Activated CD8-positive, alpha-beta memory T cell treated with anti-CD3 and anti-CD28 coated beads for 1 hour (primary cell): ENCODE results near the gene ABCF2.
A peak's percentile ranks its signal among the peaks of the same experiment; 100 is the strongest.

ENCODE experiments used
- DNase-seq, 2 donors: peaks; one replicate each; pipeline ENCODE4 v3.0.0-alpha.2; 2020; ENCODE audit warnings: low read depth in 1 of 2; ENCODE audit errors: extremely low read depth in 1 of 2

Gene ABCF2

DNA sequence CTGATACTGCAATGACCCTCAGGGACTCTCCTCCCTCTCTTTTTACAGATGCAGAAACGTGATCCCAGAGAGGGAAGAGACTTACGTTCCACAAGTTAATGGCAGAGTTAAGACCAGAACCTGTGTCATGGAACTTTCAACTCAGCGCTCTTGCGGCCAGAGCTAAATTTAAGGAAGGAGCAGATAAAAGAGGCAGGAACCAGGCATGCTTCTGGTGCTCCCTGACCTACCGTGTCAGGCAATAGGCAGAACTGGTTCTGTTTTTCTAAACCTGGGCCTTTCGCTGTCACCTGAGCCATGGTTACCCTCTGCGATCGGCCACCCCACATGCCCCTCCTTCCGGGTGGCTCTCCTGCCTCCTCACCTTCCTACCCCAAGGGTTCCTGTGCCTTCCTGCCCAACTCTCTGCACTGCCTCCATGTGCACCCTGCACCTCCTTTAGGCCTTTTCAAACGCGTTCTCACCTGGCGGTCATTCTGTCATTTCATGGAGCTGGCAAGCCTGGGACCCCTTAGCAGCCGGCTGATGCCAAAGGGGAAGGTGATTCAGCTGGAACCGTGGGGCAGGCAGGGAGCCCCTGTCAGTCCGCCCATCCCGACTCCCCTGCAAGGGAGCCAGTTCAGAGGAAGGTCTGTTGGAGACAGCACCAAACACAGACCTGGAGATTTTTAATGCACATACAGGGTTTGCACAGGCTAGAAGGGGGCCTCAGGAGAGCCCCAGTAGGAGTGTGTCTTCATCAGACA, 51.8 kb downstream of the ABCF2 start:
- DNase-seq: no peak

DNA sequence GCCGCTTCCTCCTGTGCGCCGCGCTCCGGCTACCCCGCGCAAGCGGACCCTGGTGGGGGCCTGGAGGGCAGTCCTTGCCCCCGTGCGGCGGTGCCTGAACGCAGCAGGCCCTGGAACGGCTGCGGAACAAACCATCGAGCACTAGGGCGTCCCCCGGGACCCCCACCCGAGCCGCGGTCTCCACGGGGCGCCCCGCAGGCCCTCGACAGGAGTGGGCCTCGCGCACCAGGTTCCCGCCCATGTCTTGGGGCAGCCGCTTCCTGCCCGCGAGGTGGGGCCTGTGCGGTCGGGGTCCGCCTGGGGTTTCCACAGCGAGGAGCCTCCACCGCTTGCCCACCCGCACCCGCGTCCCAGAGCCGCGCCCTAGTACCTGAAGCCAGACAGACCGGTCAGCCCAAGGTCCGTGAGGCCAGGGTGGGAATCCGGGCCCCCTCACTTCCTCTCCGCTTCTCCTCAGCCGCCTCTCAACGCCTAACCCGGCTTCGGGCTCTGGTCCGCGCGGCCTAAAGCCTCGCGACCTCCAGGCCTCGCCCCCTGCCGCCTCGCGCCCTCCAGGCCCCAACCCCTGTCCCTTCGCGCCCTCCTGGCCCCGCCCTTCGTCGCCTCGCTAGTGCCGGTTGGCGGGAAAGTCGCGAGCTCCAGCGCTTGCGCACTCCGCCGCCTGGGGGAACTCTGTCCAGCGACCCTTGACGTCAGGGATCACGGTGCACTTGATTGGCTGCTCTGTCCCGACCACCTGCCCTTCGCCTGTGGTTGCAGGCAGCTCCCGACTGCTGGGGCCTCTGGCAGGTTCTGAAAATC, 52.6 kb downstream of the ABCF2 start:
- DNase-seq: no peak

DNA sequence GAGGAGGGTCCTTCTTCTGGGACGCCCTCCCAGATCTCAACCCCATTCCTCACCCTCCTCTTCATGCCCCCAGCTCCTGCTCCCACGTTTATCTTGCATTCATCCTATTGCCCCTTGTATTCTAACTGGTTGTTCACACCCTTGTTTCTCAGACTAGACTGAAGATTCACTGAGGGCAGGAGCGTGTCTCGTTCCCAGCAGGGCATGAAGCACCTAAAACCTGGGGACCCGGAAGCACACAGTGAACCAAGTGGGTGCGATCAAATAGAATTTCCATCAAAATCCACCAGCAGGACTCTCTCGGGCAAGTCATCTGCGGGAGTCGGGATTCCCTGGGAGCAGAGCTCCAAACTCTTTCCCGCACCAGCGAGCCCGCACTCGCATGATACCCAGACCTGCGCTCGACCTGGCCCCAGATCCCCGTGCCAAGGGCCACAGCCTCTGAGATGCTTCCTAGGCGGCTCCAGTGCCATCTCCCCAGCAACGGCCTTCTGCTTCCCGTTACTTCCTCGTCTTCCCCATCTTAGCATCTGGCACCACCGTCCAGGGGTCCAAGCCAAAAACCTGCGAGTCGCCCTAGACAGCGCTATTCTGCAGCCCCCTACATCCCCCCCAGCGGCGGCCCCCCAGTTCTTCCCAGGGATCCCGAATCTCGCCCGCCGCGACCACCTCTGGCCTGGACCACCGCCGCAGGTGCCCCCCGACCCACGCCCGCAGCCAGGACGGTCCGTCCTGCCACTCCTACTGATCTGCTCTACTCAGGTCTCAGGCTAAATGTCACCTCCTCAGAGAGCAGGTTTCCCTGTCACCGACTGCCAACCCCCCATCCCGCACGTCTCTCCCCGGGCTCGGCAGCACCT, 53.4 kb downstream of the ABCF2 start:
- no peak for DNase-seq

DNA sequence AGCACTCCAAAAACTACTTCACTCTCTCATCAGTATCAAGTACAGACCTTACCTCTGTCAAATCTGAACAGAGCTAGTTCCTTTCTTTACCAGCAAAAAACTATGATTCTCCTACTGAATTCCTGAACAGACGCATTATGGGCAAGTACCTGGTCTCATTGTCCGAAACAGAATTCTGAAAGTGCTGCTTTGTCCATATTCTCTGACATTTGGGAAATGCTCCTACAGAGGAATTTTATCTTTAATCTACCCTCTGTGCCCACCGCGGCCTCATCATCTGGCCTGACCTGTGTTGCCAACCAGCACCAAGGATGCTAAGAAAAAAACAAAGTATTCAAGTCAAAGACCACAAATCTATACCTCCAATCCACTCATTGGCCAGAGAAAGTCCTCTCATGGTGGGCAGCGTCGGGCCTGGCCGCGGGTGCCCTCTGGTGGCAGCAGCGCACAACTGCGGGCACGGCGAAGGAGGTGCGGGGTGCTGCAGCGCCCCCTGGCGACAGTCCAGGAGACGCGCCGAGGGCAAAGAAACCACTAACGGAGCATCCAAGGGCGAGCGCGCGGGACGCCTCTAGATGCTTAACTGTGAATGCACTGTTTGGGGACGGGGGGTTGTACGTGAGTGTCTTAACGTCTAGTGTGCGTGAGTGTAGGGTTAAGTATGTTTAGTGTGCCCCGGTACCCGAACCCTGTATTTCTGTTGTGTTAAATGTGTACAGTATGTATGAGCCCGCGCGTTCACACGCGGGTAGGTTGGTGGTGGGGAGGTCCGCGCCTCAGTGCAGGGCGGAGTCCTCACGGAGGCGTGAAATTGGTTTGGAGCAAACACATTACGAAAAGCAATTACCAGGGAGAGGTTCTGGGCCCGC, 54.5 kb downstream of the ABCF2 start:
- peak; percentile 45 to 73 for DNase-seq

DNA sequence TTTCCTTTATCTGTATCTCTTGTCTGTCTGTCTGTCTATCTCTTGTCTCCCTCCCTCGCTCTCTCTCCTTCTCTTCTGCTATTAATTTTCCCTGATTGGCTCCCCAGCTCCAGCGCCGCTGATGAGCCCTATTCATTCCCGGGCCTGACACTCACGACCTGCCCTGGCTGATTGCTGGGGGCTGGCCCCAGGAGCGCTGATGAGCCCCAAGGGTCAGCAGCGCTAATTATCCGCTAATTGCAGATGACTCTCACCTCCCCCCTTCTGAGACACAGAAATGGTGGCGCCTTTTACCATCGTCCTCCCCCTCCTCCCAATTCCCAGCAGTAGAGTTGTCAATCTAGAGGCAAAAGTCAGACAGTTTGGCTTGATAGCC, 58.2 kb downstream of the ABCF2 start:
- DNase-seq: no peak

DNA sequence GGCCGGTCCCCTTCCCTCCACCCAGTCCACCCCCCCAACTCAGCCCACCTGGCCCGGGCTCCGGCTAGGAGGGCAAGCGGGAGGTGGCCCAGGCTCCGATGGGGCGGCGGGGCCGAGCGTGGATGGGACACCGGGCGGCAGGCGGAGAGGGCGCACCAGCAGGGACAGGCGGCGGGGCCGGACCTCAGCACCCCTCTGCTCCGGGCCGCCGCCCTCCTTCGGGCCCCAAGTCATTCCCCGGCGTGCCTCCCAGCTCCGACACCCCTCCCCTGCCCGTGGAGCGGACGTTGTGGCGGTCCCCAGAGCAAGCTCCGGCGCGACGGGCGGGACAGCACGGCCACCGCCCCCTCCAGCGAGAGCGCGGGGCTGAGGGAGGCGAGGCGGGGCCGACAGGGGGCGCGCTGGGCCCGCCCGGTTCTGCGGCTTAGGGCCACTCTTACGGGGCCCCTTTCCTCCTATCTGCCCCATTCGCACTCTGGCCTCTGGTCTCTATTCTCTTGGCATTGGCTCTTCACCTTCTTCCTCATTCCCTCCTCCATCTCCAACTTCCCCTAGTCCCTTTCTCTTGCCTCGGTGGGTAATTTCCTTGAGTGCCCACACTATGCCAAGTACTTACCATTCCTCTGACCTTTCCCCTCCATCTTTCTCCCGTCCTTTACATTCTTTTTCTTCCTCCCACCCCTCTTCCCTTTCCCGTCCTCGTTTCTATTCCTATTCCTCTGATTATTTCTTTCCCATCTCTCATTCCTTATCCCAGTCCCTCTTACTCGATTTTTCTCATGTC, 58.8 kb downstream of the ABCF2 start:
- DNase-seq: peak; percentile 8 to 37

DNA sequence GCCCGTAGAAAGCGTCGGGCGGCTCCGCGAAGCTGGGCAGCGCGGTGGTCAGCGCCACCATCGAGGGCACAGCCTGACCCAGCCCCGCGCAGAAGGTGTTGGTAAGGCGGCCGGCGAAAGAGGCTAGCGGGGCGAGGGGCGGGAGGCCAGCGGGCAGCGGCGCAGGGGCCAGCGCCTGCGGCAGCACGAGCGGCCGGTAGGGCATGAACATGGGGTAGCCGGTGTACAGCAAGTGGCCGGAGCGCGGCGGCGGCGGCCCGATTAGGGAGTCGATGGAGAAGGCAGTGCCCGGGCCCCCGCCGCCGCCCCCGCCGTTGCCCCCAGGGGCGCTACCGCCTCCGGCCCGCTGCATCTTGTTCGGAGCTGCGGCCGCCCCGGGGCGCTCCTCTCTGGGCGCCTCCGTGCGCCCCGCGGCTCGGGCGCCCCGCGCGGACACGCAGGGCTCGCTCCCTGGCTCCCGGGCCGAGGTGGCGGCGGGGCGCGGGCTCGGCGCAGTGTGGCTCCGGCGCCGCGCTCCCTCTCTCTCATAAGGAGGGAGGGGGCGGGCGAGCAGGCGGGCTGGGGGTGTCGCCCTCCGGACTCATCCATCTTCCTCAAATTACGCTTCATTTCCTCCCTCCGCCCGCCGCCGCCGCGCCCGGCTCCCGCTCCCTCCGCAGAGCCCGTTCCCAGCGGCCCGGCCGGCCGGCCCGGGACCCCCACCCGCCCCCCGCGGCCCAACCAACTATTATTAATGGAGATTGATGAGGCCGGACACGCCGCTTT, 59.6 kb downstream of the ABCF2 start, which contains the start of gene GBX1:
TSS of gene GBX1 (minus strand) at position 498 of the 765 bp plus-strand sequence. CDS start at position 352, 146 bp downstream.
- no peak for DNase-seq

DNA sequence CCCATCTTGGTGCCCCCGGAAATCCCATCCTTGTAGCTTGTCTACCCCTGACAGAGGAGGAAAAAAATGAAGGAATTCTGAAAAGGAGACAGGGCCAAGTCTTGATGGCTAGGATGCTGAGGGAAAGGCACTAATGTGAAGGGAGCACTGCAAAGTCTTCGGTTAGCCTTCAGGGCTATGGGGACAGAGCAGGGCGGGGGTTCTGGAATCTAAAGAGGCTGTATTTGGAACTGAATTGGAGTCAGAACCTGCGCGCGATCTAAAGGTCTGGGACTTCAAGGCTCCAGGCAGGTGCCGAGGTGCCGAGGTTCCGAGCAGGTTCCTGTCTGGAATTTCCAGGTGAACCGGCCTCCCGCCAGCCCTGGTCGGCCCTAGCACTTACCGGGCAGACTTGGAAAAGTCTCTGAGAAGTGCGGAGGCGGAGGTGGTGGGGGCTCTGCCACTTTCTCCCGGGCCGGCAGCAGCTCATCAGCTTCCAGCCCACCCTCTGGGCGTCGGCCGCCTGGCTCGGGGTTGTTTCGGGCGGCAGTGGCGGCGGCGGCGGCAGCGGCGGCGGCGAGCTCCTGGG, 60.3 kb downstream of the ABCF2 start:
- DNase-seq: no peak
